Placental epithelial cell (primary cell): Measurements from ENCODE around the gene SULT4A1. TPM values are rescaled to one million over a fixed set of nuclear protein-coding genes. Genes with fewer than 3 reads are reported as not detected.

Source experiments
- small RNA-seq: library from RNA; depleted of rRNA; stranded (forward); fragments of <200 nt; gene quantifications from one replicate; pipeline ENCODE3, GENCODE V24; 2012
- total RNA-seq: library from RNA; depleted of rRNA; stranded (reverse); fragments of >200 nt; gene quantifications from 2 replicates; pipeline ENCODE4 v1.2.3, GENCODE V29; 2012

Gene SULT4A1, protein sequence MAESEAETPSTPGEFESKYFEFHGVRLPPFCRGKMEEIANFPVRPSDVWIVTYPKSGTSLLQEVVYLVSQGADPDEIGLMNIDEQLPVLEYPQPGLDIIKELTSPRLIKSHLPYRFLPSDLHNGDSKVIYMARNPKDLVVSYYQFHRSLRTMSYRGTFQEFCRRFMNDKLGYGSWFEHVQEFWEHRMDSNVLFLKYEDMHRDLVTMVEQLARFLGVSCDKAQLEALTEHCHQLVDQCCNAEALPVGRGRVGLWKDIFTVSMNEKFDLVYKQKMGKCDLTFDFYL
- total RNA-seq, result 0.11 and 0.39 TPM in 2 replicates

DNA sequence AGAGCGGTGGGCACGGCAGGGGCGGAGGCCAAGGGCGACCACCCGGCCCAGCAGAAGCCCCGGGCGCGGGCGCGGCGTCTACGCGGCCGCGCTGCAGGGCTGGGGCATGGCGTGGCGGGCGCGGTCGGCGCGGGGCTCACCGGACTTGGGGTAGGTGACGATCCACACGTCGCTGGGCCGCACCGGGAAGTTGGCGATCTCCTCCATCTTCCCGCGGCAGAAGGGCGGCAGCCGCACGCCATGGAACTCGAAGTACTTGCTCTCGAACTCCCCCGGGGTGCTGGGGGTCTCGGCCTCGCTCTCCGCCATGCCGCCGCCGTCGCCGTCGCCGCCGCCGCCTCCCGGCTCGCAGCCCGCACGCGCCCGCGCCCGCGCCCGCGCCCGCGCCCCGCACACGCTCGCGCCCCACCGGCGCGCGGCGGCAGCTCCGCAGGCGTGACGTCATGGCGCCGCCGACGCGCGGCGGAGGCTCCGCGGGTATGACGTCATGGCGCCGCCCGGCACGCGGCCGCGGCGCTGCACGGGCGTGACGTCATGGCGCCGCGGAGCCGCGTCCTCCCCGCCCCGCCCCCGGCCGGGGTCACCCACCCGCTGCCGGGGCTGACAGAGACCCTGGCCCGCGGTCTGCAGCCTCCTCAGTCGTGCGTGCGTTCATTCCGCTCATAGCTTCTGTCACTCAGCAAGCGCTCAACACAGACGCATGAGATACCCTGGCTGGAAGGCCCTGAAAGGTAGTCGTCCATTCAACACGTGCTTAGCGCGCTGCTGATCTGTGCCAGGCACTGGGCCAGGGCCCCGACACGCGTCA lies at the start of gene SULT4A1:
Gene SULT4A1 (minus strand): TSS at position 440 of the 808 bp plus-strand sequence. CDS start 131 bp downstream, at position 309.

DNA sequence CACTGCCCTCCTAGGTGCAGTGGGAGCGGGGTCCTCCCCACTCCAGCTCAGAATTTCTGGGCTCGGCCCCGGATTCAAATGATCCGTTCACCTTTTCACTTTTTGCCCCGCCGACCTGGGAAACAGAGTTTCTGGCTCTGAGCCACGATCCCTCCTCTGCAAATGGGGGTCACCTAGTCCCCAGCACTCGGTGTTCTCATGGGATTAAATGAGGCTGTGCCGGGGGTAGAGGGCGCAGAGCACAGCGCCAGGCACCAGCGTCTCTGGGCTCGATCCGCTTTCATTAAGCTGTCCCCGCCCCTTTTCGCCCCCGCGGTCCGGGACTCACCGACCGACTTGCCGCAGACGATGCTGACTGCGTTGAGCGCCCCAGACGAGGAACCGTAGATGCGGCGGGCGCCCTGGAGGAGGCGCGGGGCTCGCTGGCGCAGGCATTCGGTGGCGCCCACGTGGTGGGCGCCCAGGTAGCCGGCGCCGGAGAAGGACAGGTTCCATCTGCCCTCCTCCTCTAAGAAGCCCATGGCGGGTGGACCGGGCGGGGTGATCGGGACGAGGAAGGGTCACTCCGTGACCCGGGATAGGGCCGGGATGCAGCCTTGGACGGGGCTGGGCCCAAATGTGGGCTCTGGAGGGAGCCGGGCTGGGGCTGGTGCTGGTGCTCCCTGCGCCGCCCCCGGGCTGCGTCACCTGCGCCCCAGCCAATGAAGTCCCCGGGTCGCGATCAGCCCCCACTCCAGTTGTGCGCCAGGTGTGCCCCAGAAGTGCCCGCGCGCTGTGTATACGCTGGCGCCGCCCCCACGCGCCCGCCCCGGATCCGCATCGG lies 29.3 kb upstream of the SULT4A1 start, which contains the start of gene PNPLA5:
Gene PNPLA5 (minus strand): TSS at position 654 of the 823 bp plus-strand sequence. CDS start 133 bp downstream, at position 521.

DNA sequence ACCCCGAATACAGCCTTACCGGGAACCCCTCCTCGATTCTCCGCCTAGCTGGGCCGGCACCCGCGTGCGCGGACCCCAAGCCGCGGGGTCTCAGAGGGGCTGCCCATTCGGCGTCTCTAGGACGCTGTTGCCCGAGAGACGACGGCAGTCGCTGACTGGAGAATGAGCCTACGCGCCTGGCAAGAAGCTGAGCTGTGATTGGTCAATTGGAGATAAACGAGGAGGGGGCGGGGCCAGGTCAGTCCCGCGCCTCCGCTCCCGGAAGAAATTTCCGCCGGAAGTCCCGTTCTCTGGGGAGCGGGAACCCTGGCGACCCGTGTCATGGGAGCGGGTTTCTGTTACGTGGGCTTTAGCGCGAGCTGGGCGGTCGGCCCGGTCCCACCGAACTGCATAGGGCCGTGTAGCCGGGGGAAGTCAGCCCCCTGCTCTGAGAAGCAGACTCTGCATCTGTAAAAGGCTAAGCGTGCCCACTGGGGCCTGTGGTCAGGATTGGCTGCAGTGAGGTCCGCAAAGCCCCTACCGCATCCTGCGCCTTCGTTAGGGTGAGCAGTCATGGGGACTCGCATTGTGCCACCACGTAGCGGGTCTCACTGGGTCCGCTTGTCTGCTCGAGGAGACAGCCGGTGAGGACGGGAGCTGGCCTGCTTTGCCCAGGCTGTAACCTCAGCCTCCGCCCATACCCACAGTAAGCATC lies 50.0 kb downstream of the SULT4A1 start, which contains the start of gene EFCAB6:
Gene EFCAB6 (minus strand): TSS at position 157 of the 694 bp plus-strand sequence. CDS start 29,987 bp downstream, outside the sequence.

Small RNA genes within 50 kb of the gene (small RNA-seq; reads per million reads assigned to genes)
- not detected for gene HMGN2P9

Other genes starting within 250 kb of the SULT4A1 start
- gene EFCAB6, start 50.2 kb downstream of the SULT4A1 start, total RNA-seq, result 2.5 and 3.5 TPM in 2 replicates
- gene PNPLA5, start 29.5 kb upstream of the SULT4A1 start, total RNA-seq, result not detected in 2 replicates
- 0.39 and 0.98 TPM in 2 replicates for gene PNPLA3, start 61.3 kb upstream of the SULT4A1 start, total RNA-seq
- 44.4 and 51.5 TPM in 2 replicates for gene SAMM50, start 92.9 kb upstream of the SULT4A1 start, total RNA-seq
- gene PARVB, start 161.8 kb upstream of the SULT4A1 start, total RNA-seq, result 1.8 and 2.4 TPM in 2 replicates